Lower leg skin (tissue), 4 donors: ENCODE data around the gene ELOA2. TPM values are rescaled to one million over a fixed set of nuclear protein-coding genes. Genes with fewer than 3 reads are reported as not detected.

ENCODE experiments used
- DNase-seq, 2 donors: peaks; one replicate each; pipeline ENCODE4 v3.0.0-alpha.2; 2019; ENCODE audit warnings: low spot score in 2 of 2
- H3K4me3 ChIP-seq: fragments of 200-600 bp; sonication (generic); 2 replicates; pipeline ENCODE4 v1.5.1; 2017; ENCODE audit warnings: mild to moderate bottlenecking, low read depth; ENCODE audit not compliant: poor library complexity, severe bottlenecking
- POLR2A ChIP-seq, 2 donors: fragments of 450-650 bp; IDR thresholded peaks; one replicate each; pipeline ENCODE4 v1.6.1; 2016 to 2017; ENCODE audit warnings: antibody characterized with exemption in 2 of 2, mild to moderate bottlenecking in 1 of 2, moderate library complexity in 1 of 2
- WGBS, 2 donors: methylation state at CpG; one replicate each; pipeline ENCODE4 v1.1.5; 2018; 5-methylcytosine and 5-hydroxymethylcytosine counted together
- intact Hi-C: fragments of 100-400 bp; cut with DNase I; formaldehyde crosslinking; loops from one replicate; pipeline ENCODE4 v1.15.0; 2023; ENCODE audit warnings: low total_unique reads
- total RNA-seq, 4 donors: library from RNA; depleted of rRNA; stranded (reverse); fragments of >200 nt; gene quantifications; one replicate each; pipeline ENCODE4 v1.1.0, GENCODE V29; 2016
- TF ChIP-seq, protein P1 (sequence below), 3 donors: fragments of 450-650 bp; IDR thresholded peaks; one replicate each; pipeline ENCODE4 v1.5.1; 2016; ENCODE audit warnings: antibody characterized with exemption in 3 of 3, mild to moderate bottlenecking in 3 of 3, moderate library complexity in 2 of 3

ELOA2 gene
- total RNA-seq, 4 donors from 2014 or later = not detected

GRCh38 chr18:47067648-47068047, 32.2 kb upstream of the ELOA2 start:
- no peak for DNase-seq
- intact Hi-C loops = no loop called here
- 66 to 67% methylated on average over 3 of the region's 3 CpGs for WGBS, 2 donors
- H3K4me3 ChIP-seq = no peak overlapping the region
- TF ChIP-seq POLR2A (IDR thresholded peaks at IDR 0.05) = no peak
- TF ChIP-seq, protein P1, sequence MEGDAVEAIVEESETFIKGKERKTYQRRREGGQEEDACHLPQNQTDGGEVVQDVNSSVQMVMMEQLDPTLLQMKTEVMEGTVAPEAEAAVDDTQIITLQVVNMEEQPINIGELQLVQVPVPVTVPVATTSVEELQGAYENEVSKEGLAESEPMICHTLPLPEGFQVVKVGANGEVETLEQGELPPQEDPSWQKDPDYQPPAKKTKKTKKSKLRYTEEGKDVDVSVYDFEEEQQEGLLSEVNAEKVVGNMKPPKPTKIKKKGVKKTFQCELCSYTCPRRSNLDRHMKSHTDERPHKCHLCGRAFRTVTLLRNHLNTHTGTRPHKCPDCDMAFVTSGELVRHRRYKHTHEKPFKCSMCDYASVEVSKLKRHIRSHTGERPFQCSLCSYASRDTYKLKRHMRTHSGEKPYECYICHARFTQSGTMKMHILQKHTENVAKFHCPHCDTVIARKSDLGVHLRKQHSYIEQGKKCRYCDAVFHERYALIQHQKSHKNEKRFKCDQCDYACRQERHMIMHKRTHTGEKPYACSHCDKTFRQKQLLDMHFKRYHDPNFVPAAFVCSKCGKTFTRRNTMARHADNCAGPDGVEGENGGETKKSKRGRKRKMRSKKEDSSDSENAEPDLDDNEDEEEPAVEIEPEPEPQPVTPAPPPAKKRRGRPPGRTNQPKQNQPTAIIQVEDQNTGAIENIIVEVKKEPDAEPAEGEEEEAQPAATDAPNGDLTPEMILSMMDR (IDR thresholded peaks at IDR 0.05) = no peak

DNA sequence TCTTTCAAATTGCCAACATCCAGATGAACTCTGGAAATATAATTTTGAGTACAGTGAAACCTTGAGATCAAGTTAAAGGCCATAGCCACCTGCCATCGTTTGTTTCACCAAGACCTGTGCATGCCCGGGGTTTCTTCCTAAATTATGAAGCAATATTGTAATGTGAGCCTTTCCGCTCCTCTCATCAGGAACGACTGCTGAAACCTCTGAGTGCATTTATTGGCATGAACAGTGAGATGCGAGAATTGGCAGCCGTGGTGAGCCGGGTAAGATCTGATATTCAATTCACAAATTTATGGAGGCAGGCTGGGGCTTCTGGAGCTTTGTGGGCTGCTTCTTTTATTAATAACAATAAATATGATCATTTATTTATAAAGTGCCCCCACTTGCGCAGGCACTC, 27.7 kb upstream of the ELOA2 start:
- TF ChIP-seq POLR2A (IDR thresholded peaks at IDR 0.05) = no peak
- TF ChIP-seq, protein P1 (IDR thresholded peaks at IDR 0.05) = no peak
- intact Hi-C loops = no loop called here
- WGBS, 2 donors = 89 to 93% methylated on average over 8 of the region's 8 CpGs
- no peak for DNase-seq
- H3K4me3 ChIP-seq = no peak overlapping the region

GRCh38 chr18:47062471-47062870, 27.1 kb upstream of the ELOA2 start:
- no peak for TF ChIP-seq POLR2A (IDR thresholded peaks at IDR 0.05)
- TF ChIP-seq, protein P1 (IDR thresholded peaks at IDR 0.05) = no peak
- DNase-seq = no peak
- 58 to 67% methylated on average over 2 of the region's 2 CpGs for WGBS, 2 donors
- H3K4me3 ChIP-seq = no peak overlapping the region
- intact Hi-C loops = no loop called here

- intact Hi-C loops = no loop called here
- no peak for TF ChIP-seq POLR2A (IDR thresholded peaks at IDR 0.05)
- TF ChIP-seq, protein P1 (IDR thresholded peaks at IDR 0.05) = no peak
- 89 to 91% methylated on average over 5 of the region's 5 CpGs for WGBS, 2 donors
Measured at GRCh38 chr18:47054369-47054768, 18.9 kb upstream of the ELOA2 start.

GRCh38 chr18:47050468-47050867, 15.0 kb upstream of the ELOA2 start:
- H3K4me3 ChIP-seq = no peak overlapping the region
- WGBS, 2 donors = 33 to 38% methylated on average over 7 of the region's 7 CpGs
- intact Hi-C loops = no loop called here
- no peak for TF ChIP-seq POLR2A (IDR thresholded peaks at IDR 0.05)
- TF ChIP-seq, protein P1 (IDR thresholded peaks at IDR 0.05) = no peak
- DNase-seq = no peak

More at GRCh38 chr18:47054369-47054768, 18.9 kb upstream of the ELOA2 start:
- no peak overlapping the region for H3K4me3 ChIP-seq
- DNase-seq = no peak

DNA sequence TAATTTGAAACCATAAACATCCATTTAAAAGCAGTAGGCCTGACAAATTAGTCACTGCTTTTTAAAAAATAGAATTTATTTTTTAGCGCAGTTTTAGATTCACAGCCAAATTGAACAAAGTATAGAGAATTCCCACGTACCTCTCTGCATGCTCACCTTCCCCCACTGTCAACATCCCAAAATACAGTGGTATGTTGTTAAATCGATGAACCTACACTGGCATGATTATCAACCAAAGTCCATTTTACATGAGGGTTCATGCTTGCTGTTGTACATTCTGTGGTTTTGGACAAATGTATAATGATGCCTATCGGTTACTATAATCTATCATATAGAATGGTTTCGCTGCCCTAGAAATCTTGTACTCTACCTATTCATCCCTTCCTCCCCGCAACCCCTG, 5.6 kb upstream of the ELOA2 start:
- intact Hi-C loops = no loop called here
- no peak for DNase-seq
- 93 to 94% methylated on average over 6 of the region's 6 CpGs for WGBS, 2 donors
- H3K4me3 ChIP-seq = no peak overlapping the region
- no peak for TF ChIP-seq POLR2A (IDR thresholded peaks at IDR 0.05)
- TF ChIP-seq, protein P1 (IDR thresholded peaks at IDR 0.05) = no peak
